Gastroesophageal sphincter (tissue), 3 donors: ENCODE data around the gene TNRC6B.

ENCODE experiments used
- EP300 ChIP-seq: sonication (generic); formaldehyde crosslinking; IDR thresholded peaks from one replicate; pipeline ENCODE4 v1.6.1; 2017; ENCODE audit warnings: antibody characterized with exemption, mild to moderate bottlenecking
- POLR2A ChIP-seq, 2 donors: fragments of 450-650 bp; IDR thresholded peaks; one replicate each; pipeline ENCODE4 v1.6.1; 2017; ENCODE audit warnings: antibody characterized with exemption in 2 of 2, mild to moderate bottlenecking in 2 of 2, moderate library complexity in 1 of 2
- POLR2AphosphoS5 ChIP-seq: sonication (generic); formaldehyde crosslinking; IDR thresholded peaks from one replicate; pipeline ENCODE4 v1.6.1; 2017; ENCODE audit warnings: antibody characterized with exemption
- TF ChIP-seq, protein P1 (sequence below), 4 experiments: fragments of 200-600 bp in 2 of 4; fragments of 450-650 bp in 2 of 4; sonication (generic) in 1 of 4; IDR thresholded peaks; one replicate each; pipeline ENCODE4 v1.5.1; 2017 to 2019; ENCODE audit warnings: antibody characterized with exemption in 4 of 4, mild to moderate bottlenecking in 2 of 4, moderate library complexity in 2 of 4

GRCh38 chr22:40332319-40332781, 154.6 kb downstream of the TNRC6B start:
- TF ChIP-seq POLR2AphosphoS5 (no peak), POLR2A (IDR thresholded peaks at IDR 0.05) (no peak), EP300 (no peak)
- TF ChIP-seq, protein P1, sequence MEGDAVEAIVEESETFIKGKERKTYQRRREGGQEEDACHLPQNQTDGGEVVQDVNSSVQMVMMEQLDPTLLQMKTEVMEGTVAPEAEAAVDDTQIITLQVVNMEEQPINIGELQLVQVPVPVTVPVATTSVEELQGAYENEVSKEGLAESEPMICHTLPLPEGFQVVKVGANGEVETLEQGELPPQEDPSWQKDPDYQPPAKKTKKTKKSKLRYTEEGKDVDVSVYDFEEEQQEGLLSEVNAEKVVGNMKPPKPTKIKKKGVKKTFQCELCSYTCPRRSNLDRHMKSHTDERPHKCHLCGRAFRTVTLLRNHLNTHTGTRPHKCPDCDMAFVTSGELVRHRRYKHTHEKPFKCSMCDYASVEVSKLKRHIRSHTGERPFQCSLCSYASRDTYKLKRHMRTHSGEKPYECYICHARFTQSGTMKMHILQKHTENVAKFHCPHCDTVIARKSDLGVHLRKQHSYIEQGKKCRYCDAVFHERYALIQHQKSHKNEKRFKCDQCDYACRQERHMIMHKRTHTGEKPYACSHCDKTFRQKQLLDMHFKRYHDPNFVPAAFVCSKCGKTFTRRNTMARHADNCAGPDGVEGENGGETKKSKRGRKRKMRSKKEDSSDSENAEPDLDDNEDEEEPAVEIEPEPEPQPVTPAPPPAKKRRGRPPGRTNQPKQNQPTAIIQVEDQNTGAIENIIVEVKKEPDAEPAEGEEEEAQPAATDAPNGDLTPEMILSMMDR (IDR thresholded peaks at IDR 0.05) = no peak
